HEK293T (cell line): Measurements from ENCODE around the gene ATP6V0E1.
"Not testable (repeated sequence)": the region's sequence is repeated elsewhere in the genome, so short reads cannot be mapped to it uniquely, and the experiment has no call there.

ENCODE experiments used
- CTCF ChIA-PET: fragments of 350-600 bp; formaldehyde crosslinking; extraction: SDS; loops from one replicate; lab custom pipeline; 2021; ENCODE audit warnings: antibody characterized with exemption, inconsistent platforms; lab: Yijun Ruan, JAX
- POLR2A ChIA-PET: fragments of 350-600 bp; formaldehyde crosslinking; extraction: SDS; loops from one replicate; lab custom pipeline; 2020; ENCODE audit warnings: antibody characterized with exemption, inconsistent platforms; lab: Yijun Ruan, JAX
- DNase-seq: peaks from one replicate; pipeline ENCODE4 v3.0.0; 2012; ENCODE audit warnings: mixed read lengths; ENCODE audit errors: extremely low spot score
- ARNT ChIP-seq: fragments of 450-650 bp; IDR thresholded peaks from 2 replicates; pipeline ENCODE4 v1.6.1; 2017; ENCODE audit warnings: mild to moderate bottlenecking
- BHLHE40 ChIP-seq: fragments of 450-650 bp; IDR thresholded peaks from 2 replicates; pipeline ENCODE4 v1.6.1; 2016; ENCODE audit warnings: mild to moderate bottlenecking, moderate library complexity, borderline replicate concordance
- CTBP1 ChIP-seq: fragments of 450-650 bp; IDR thresholded peaks from 2 replicates; pipeline ENCODE4 v1.6.1; 2016; ENCODE audit warnings: borderline replicate concordance
- ELF4 ChIP-seq: fragments of 450-650 bp; IDR thresholded peaks from 2 replicates; pipeline ENCODE4 v1.6.1; 2017; ENCODE audit warnings: antibody characterized with exemption
- FOXA1 ChIP-seq: fragments of 450-650 bp; IDR thresholded peaks from 2 replicates; pipeline ENCODE4 v1.6.1; 2016; ENCODE audit warnings: mild to moderate bottlenecking
- FOXK2 ChIP-seq: fragments of 450-650 bp; IDR thresholded peaks from 2 replicates; pipeline ENCODE4 v1.6.1; 2016; ENCODE audit warnings: mild to moderate bottlenecking
- FOXM1 ChIP-seq: fragments of 450-650 bp; IDR thresholded peaks from 2 replicates; pipeline ENCODE4 v1.6.1; 2017; ENCODE audit warnings: mild to moderate bottlenecking, borderline replicate concordance
- HDGF ChIP-seq: fragments of 450-650 bp; IDR thresholded peaks from 2 replicates; pipeline ENCODE4 v1.6.1; 2017; ENCODE audit warnings: antibody characterized with exemption, borderline replicate concordance
- L3MBTL2 ChIP-seq: fragments of 450-650 bp; conservative IDR thresholded peaks from 2 replicates; pipeline ENCODE4 v1.6.1; 2016; ENCODE audit warnings: mild to moderate bottlenecking
- LEF1 ChIP-seq: fragments of 450-650 bp; IDR thresholded peaks from 2 replicates; pipeline ENCODE4 v1.6.1; 2017; ENCODE audit warnings: mild to moderate bottlenecking, borderline replicate concordance
- NFRKB ChIP-seq: fragments of 450-650 bp; IDR thresholded peaks from 2 replicates; pipeline ENCODE4 v1.6.1; 2016; ENCODE audit warnings: mild to moderate bottlenecking, moderate library complexity
- SP1 ChIP-seq: fragments of 450-650 bp; IDR thresholded peaks from 2 replicates; pipeline ENCODE4 v1.6.1; 2017
- SUZ12 ChIP-seq: fragments of 450-650 bp; IDR thresholded peaks from 2 replicates; pipeline ENCODE4 v1.6.1; 2016; ENCODE audit warnings: mild to moderate bottlenecking
- TARDBP ChIP-seq: fragments of 450-650 bp; IDR thresholded peaks from 2 replicates; pipeline ENCODE4 v1.6.1; 2016
- ZNF384 ChIP-seq: fragments of 450-650 bp; IDR thresholded peaks from 2 replicates; pipeline ENCODE4 v1.6.1; 2016
- TF ChIP-seq, protein P1 (sequence below): fragments of 450-650 bp; IDR thresholded peaks from 2 replicates; pipeline ENCODE4 v1.6.1; 2016

The ATP6V0E1 gene

DNA sequence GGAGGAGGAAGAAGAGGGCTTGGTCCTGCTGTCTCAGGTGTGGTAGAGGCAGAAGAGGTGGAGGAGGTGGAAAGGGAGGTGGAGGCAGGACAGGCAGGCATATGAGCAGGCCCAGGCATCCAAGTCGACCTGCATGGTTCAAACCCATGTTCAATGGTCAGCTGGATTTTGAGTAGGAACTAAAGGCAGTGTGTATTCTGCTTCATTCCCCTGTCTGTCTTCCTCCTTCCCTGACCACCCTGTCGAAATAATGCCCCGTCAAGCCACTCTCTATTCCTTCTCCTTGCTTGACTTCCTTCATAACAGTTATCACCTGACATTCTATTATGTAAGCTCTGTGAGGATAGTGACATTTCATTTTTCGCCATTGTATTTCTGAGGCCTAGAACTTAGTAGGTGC is 34.8 kb downstream of the ATP6V0E1 start:
- CTCF ChIA-PET, result no interaction called here
- no peak for TF ChIP-seq CTBP1
- TF ChIP-seq TARDBP, result no peak
- TF ChIP-seq, protein P1, sequence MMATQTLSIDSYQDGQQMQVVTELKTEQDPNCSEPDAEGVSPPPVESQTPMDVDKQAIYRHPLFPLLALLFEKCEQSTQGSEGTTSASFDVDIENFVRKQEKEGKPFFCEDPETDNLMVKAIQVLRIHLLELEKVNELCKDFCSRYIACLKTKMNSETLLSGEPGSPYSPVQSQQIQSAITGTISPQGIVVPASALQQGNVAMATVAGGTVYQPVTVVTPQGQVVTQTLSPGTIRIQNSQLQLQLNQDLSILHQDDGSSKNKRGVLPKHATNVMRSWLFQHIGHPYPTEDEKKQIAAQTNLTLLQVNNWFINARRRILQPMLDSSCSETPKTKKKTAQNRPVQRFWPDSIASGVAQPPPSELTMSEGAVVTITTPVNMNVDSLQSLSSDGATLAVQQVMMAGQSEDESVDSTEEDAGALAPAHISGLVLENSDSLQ, result no peak
- TF ChIP-seq NFRKB, result no peak
- no peak for TF ChIP-seq FOXM1
- TF ChIP-seq FOXK2, result no peak
- TF ChIP-seq ZNF384, result no peak
- TF ChIP-seq BHLHE40, result no peak
- POLR2A ChIA-PET, result no interaction called here
- no peak for DNase-seq

- POLR2A ChIA-PET, result no interaction called here
- TF ChIP-seq SUZ12 (no peak), CTBP1 (no peak), ARNT (no peak), FOXA1 (no peak), FOXM1 (no peak)
- no peak for DNase-seq
- CTCF ChIA-PET, result no interaction called here
Observed at GRCh38 chr5:173020154-173020581, 36.6 kb downstream of the ATP6V0E1 start.

DNA sequence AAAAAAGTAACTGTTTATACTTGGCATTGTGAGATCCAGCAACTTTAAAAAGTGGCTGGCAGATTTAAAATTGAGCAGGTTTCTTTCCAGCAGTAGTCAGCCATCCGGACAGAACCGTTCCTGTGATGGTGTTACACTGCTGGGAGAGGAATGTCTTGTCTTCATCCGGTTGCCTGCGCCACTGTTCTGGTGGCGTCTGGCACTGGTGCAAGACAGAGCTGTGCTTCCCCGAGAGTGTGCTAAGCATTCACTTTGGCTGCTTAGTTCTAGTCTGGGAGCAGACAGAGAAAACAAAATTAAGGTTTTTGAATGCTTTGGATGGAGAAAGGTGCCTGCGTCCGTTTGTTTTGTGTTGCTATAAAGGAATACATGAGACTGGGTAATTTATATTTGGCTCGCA is 37.1 kb downstream of the ATP6V0E1 start:
- no peak for DNase-seq
- ChIA-PET POLR2A (no interaction called here), CTCF (no interaction called here)
- TF ChIP-seq SUZ12, result no peak
- no peak for TF ChIP-seq ARNT
- TF ChIP-seq L3MBTL2, result no peak
- no peak for TF ChIP-seq FOXK2
- no peak for TF ChIP-seq FOXM1
- TF ChIP-seq ELF4, result no peak
- no peak for TF ChIP-seq TARDBP
- TF ChIP-seq BHLHE40, result no peak
- no peak for TF ChIP-seq SP1
- TF ChIP-seq, protein P1, result no peak
- TF ChIP-seq NFRKB, result no peak
- no peak for TF ChIP-seq HDGF
- no peak for TF ChIP-seq FOXA1
- no peak for TF ChIP-seq LEF1
- no peak for TF ChIP-seq ZNF384
- no peak for TF ChIP-seq CTBP1

DNA sequence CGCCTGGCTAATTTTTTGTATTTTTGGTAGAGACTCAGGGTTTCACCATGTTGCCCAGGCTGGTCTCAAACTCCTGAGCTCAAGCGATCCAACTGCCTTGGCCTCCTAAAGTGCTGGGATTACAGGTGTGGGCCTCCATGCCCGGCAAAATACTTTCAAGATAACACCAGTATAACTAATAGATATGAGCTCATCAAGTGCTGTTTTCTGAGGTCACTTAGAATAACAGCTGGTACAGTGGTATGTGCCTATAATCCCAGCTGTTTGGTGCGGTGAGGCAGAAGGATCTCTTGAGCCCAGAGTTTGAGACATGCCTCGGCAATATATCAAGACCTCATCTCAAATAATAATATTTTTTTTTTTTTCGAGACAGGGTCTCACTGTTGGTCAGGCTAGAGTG is 42.1 kb downstream of the ATP6V0E1 start:
- ChIA-PET POLR2A (interaction anchor here (0.7 to 1.0 kb wide), 2 partner anchors 9 kb away, joined by 3 read pairs; no protein-coding TSS in a partner anchor), CTCF (interaction anchor here (1.0 kb wide), 1 partner anchor 15 kb away, joined by 4 read pairs; no protein-coding TSS in a partner anchor)
- no peak for DNase-seq
- TF ChIP-seq L3MBTL2 (no peak), SP1 (no peak), ZNF384 (no peak)

DNA sequence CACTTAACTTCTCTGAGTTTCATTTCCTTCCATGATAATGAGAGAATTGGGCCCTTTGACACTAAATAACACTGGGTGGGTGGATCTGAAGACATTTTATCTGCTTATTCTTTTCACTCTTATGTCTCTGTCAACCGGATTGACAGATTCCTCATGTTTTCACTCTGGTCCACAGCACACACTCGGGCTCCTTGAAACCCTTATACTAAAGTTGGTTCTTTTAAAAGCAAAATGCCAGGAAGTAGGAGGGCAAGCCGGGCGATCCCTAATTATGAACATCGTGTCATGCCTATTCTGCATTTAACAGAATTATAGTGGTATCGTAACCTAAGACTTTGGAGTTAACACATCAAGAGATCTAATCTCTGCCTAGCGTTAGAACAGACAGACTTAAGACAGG is 44.3 kb downstream of the ATP6V0E1 start:
- CTCF ChIA-PET, result no interaction called here
- TF ChIP-seq FOXM1 (no peak), SUZ12 (no peak), BHLHE40 (no peak), HDGF (no peak), ARNT (no peak), CTBP1 (no peak), NFRKB (no peak), FOXK2 (no peak), ZNF384 (no peak), ELF4 (no peak), TARDBP (no peak), LEF1 (no peak), L3MBTL2 (no peak), FOXA1 (no peak), SP1 (no peak)
- TF ChIP-seq, protein P1, result no peak
- POLR2A ChIA-PET, result no interaction called here
- no peak for DNase-seq

- ChIA-PET POLR2A (no interaction called here), CTCF (no interaction called here)
- DNase-seq, result no peak
- TF ChIP-seq ZNF384, result no peak
- TF ChIP-seq SP1, result no peak
- TF ChIP-seq NFRKB, result no peak
- no peak for TF ChIP-seq FOXA1
- no peak for TF ChIP-seq TARDBP
- TF ChIP-seq SUZ12, result no peak
- no peak for TF ChIP-seq CTBP1
- no peak for TF ChIP-seq ELF4
- no peak for TF ChIP-seq ARNT
Observed at GRCh38 chr5:173028811-173029327, 45.3 kb downstream of the ATP6V0E1 start.

DNA sequence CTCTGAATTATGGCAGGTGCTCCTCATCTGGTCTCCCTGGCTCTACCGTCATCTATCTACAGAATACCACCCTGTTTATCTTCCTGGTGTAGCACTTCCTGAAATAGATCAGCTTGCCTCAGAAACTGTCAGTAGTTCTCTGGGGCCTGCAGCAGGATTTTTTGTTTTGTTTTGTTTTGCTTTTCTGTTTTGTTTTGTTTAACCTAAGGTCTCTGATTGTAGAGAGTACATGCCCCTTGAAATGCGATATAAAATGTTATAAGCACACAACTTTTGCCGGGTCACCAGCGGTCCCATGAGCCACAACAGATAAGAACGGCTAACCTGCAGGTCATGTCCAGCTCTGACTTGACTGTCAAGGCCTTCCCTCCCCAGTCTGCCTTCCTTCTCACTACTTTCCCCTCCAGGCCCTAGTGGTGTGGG is 45.9 kb downstream of the ATP6V0E1 start:
- DNase-seq, result no peak
- ChIA-PET CTCF (no interaction called here), POLR2A (interaction anchor here (1.1 kb wide), 1 partner anchor 10 kb away, joined by 3 read pairs; no protein-coding TSS in a partner anchor)
- no peak for TF ChIP-seq SP1
- no peak for TF ChIP-seq FOXM1
- TF ChIP-seq FOXA1, result no peak
- TF ChIP-seq HDGF, result no peak
- TF ChIP-seq ARNT, result no peak
- no peak for TF ChIP-seq LEF1
- no peak for TF ChIP-seq NFRKB
- no peak for TF ChIP-seq BHLHE40
- no peak for TF ChIP-seq L3MBTL2
- TF ChIP-seq, protein P1, result no peak
- TF ChIP-seq ZNF384, result no peak
- no peak for TF ChIP-seq SUZ12

- POLR2A ChIA-PET, DNase-seq, CTCF ChIA-PET: not testable (repeated sequence)
Observed at GRCh38 chr5:173032096-173032495, 48.5 kb downstream of the ATP6V0E1 start.
